ENCODE results near the gene RPL13. TPM values are rescaled to one million over a fixed set of nuclear protein-coding genes. Genes with fewer than 3 reads are reported as not detected.

The RPL13 gene
- total and polyA plus RNA-seq, 9 of the 15 experiments (the other 6 are each of a cell fraction or from before 2014, with no cell fraction given): 227 to 6,042 (median 1,633) TPM

DNA sequence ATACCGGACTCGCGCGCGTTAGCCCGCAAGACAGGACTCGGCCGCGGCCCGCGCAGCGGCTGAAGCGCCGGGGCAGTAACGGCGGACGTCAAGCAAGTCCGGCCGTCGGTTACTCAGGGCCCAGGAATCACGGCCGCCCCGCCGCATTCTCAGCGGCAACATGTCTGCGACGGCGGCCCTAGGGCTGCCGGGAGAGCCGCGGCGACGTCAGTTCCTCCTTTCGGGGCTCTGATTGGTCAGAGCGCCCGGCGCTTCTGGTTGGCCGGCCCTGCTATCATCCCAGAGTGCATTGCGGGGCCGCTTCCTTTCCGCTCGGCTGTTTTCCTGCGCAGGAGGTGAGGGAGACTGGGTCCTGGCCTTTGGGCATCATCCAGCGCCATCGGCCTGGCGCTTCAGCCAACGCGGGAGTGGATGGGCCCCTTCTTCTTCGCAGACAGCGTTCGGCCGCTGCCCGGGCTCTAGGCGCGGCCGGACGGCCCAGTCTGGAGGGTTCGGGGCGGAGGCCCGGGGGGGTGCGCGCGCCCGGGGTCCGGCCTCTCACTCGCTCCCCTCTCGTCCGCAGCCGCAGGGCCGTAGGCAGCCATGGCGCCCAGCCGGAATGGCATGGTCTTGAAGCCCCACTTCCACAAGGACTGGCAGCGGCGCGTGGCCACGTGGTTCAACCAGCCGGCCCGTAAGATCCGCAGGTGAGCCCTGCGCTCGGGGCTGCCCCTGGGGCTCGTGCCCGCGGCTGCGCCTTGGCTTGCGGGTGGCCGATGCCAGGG lies at the start of gene RPL13 (continued):
- TF ChIP-seq, protein P1, sequence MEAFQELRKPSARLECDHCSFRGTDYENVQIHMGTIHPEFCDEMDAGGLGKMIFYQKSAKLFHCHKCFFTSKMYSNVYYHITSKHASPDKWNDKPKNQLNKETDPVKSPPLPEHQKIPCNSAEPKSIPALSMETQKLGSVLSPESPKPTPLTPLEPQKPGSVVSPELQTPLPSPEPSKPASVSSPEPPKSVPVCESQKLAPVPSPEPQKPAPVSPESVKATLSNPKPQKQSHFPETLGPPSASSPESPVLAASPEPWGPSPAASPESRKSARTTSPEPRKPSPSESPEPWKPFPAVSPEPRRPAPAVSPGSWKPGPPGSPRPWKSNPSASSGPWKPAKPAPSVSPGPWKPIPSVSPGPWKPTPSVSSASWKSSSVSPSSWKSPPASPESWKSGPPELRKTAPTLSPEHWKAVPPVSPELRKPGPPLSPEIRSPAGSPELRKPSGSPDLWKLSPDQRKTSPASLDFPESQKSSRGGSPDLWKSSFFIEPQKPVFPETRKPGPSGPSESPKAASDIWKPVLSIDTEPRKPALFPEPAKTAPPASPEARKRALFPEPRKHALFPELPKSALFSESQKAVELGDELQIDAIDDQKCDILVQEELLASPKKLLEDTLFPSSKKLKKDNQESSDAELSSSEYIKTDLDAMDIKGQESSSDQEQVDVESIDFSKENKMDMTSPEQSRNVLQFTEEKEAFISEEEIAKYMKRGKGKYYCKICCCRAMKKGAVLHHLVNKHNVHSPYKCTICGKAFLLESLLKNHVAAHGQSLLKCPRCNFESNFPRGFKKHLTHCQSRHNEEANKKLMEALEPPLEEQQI (IDR thresholded peaks at IDR 0.05): no peak
- TF ChIP-seq KLF16 (IDR thresholded peaks at IDR 0.05) (no peak), FOXA3 (CRISPR knock-in tag; conservative IDR thresholded peaks at IDR 0.05 in 1 of 2, IDR thresholded peaks at IDR 0.05 in 1 of 2) (no peak; a peak in 1 of 4 replicates), SIN3B (IDR thresholded peaks at IDR 0.05; ENCODE audit: low read depth) (peak; percentile 77), FOXK1 (CRISPR knock-in tag; IDR thresholded peaks at IDR 0.05; ENCODE audit: borderline replicate concordance) (peak; percentile 83; the same call in 1 of the 2 replicates), MCM5 (IDR thresholded peaks at IDR 0.05; ENCODE audit: low read depth) (no peak), ZNF140 (CRISPR knock-in tag; IDR thresholded peaks at IDR 0.05) (no peak), TCF7 (IDR thresholded peaks at IDR 0.05; ENCODE audit: borderline replicate concordance) (peak; percentile 48; the same call in 1 of the 2 replicates), ZBTB17 (CRISPR knock-in tag; IDR thresholded peaks at IDR 0.05) (0 out of 2 replicates have a peak, but pooled peaks have one; percentile 32), CEBPG (CRISPR knock-in tag; IDR thresholded peaks at IDR 0.05) (peak; percentile 62), CEBPG (tag; conservative IDR thresholded peaks at IDR 0.05 in 1 of 2, IDR thresholded peaks at IDR 0.05 in 1 of 2) (no peak)
- TF ChIP-seq, protein P2, sequence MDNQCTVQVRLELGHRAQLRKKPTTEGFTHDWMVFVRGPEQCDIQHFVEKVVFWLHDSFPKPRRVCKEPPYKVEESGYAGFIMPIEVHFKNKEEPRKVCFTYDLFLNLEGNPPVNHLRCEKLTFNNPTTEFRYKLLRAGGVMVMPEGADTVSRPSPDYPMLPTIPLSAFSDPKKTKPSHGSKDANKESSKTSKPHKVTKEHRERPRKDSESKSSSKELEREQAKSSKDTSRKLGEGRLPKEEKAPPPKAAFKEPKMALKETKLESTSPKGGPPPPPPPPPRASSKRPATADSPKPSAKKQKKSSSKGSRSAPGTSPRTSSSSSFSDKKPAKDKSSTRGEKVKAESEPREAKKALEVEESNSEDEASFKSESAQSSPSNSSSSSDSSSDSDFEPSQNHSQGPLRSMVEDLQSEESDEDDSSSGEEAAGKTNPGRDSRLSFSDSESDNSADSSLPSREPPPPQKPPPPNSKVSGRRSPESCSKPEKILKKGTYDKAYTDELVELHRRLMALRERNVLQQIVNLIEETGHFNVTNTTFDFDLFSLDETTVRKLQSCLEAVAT (IDR thresholded peaks at IDR 0.05): 0 out of 4 replicates have a peak, but pooled peaks of 1 of the 2 experiments have one; percentile 8
- TF ChIP-seq, protein P3, sequence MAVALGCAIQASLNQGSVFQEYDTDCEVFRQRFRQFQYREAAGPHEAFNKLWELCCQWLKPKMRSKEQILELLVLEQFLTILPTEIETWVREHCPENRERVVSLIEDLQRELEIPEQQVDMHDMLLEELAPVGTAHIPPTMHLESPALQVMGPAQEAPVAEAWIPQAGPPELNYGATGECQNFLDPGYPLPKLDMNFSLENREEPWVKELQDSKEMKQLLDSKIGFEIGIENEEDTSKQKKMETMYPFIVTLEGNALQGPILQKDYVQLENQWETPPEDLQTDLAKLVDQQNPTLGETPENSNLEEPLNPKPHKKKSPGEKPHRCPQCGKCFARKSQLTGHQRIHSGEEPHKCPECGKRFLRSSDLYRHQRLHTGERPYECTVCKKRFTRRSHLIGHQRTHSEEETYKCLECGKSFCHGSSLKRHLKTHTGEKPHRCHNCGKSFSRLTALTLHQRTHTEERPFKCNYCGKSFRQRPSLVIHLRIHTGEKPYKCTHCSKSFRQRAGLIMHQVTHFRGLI (CRISPR knock-in tag; IDR thresholded peaks at IDR 0.05): no peak
- TF ChIP-seq, protein P4, sequence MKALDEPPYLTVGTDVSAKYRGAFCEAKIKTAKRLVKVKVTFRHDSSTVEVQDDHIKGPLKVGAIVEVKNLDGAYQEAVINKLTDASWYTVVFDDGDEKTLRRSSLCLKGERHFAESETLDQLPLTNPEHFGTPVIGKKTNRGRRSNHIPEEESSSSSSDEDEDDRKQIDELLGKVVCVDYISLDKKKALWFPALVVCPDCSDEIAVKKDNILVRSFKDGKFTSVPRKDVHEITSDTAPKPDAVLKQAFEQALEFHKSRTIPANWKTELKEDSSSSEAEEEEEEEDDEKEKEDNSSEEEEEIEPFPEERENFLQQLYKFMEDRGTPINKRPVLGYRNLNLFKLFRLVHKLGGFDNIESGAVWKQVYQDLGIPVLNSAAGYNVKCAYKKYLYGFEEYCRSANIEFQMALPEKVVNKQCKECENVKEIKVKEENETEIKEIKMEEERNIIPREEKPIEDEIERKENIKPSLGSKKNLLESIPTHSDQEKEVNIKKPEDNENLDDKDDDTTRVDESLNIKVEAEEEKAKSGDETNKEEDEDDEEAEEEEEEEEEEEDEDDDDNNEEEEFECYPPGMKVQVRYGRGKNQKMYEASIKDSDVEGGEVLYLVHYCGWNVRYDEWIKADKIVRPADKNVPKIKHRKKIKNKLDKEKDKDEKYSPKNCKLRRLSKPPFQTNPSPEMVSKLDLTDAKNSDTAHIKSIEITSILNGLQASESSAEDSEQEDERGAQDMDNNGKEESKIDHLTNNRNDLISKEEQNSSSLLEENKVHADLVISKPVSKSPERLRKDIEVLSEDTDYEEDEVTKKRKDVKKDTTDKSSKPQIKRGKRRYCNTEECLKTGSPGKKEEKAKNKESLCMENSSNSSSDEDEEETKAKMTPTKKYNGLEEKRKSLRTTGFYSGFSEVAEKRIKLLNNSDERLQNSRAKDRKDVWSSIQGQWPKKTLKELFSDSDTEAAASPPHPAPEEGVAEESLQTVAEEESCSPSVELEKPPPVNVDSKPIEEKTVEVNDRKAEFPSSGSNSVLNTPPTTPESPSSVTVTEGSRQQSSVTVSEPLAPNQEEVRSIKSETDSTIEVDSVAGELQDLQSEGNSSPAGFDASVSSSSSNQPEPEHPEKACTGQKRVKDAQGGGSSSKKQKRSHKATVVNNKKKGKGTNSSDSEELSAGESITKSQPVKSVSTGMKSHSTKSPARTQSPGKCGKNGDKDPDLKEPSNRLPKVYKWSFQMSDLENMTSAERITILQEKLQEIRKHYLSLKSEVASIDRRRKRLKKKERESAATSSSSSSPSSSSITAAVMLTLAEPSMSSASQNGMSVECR (CRISPR knock-in tag; IDR thresholded peaks at IDR 0.05): peak; percentile 86
